ENCODE data around the gene DBET.
"Not testable (repeated sequence)": the region's sequence is repeated elsewhere in the genome, so short reads cannot be mapped to it uniquely, and the experiment has no call there.

The DBET gene

DNA sequence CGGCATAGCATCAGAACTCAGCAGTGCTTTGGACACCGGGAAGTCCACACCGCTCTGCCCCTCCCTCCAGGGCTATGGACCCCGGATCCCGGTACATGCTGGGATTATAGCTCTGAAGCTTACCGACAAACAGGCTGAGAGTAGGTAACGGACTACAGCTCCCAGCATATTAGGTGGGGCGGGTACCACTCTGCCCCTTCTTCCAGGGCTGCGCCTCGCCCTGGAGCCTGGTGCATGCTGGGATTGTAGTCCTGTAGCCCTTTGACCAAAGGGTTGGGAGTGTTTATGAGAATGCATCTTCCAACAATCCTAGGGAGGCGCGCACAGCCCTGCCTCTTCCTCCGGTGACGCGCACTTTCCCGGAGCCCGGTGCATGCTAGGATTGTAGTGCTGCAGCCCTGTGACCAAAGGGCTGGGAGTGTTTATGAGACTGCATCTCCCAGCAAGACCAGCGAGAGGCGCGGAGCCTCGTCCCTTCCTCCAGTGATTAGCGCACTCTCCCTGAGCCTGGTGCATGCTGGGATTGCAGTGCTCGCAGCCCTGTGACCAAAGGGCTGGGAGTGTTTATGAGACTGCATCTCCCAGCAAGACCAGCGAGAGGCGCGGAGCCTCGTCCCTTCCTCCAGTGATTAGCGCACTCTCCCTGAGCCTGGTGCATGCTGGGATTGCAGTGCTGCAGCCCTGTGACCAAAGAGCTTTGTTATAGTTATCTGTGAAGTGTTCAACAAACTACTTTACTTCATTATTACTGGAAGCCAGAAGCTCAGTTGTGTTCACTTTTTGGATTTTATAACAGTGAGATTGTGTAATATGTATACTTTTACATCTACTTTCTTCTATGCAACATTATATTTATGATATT lies 14.7 kb upstream of the DBET start:
- not testable (repeated sequence) for DNase-seq (ENCODE audit: low spot score)

DNA sequence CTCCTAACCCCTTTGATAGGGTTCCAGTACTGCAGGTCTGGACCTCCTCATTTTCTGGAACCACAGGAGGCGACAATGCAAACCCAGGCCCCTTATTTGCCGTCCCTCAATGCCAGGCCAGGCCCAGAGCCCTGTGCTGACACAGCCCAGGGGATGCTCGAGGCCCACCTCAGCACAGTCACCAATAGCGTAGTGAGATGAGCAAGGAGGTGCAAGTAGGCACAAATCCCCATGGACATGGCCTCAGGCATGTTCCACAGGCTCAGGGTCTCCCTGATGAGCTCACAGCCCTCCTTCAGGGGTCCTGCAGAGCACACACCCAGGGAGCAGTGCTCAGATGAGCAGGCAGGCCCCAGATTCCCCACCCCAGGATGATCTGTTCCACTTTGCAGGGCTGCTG lies 5.3 kb upstream of the DBET start:
- not testable (repeated sequence) for DNase-seq (ENCODE audit: low spot score)

DNA sequence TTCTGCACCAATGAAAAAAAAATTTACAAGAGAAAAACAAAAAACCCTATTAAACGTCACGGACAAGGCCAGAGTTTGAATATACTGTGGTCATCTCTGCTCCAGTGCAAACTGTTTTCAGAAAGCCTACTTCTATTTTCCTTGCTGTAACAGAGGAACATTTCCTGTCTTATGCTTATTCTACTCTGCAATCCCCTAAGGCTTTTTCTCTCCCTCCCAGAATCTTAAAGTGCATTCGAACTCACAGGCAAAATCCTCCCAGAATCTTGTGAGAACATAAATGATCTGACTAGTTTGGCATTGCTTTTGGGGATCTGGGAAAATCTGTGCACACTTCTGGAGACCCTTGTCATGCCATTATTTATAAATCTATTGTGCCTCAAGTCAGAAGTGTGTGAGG lies 503 bp downstream of the DBET start:
- DNase-seq (ENCODE audit: low spot score), result not testable (repeated sequence)

DNA sequence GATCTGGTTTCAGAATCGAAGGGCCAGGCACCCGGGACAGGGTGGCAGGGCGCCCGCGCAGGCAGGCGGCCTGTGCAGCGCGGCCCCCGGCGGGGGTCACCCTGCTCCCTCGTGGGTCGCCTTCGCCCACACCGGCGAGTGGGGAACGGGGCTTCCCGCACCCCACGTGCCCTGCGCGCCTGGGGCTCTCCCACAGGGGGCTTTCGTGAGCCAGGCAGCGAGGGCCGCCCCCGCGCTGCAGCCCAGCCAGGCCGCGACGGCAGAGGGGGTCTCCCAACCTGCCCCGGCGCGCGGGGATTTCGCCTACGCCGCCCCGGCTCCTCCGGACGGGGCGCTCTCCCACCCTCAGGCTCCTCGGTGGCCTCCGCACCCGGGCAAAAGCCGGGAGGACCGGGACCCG lies 4.0 kb downstream of the DBET start:
- not testable (repeated sequence) for DNase-seq (ENCODE audit: low spot score)

DNA sequence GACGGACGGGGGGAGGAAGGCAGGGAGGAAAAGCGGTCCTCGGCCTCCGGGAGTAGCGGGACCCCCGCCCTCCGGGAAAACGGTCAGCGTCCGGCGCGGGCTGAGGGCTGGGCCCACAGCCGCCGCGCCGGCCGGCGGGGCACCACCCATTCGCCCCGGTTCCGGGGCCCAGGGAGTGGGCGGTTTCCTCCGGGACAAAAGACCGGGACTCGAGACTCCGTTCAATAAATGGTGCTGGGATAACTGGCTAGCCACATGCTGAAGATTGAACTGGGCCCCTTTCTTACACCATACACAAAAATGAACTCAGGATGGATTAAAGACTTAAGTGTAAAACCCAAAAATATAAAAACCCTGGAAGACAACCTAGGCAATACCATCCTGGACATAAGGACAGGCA lies 28.8 kb downstream of the DBET start:
- DNase-seq (ENCODE audit: low spot score), result not testable (repeated sequence)

DNA sequence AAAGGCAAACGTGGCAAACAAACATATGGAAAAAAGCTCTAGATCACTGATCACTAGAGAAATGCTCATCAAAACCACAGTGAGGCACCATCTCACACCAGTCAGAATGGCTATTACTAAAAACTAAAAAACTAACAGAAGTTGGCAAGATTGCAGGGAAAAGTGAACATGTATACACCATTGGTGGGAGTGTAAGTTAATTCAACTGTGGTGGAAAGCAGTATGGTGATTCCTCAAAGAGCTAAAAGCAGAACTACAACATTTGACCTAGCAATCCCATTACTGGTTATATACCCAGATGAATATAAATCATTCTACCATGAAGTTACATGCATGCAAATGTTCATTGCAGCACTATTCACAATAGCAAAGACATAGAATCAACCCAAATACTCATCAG lies 29.7 kb downstream of the DBET start:
- not testable (repeated sequence) for DNase-seq (ENCODE audit: low spot score)

DNA sequence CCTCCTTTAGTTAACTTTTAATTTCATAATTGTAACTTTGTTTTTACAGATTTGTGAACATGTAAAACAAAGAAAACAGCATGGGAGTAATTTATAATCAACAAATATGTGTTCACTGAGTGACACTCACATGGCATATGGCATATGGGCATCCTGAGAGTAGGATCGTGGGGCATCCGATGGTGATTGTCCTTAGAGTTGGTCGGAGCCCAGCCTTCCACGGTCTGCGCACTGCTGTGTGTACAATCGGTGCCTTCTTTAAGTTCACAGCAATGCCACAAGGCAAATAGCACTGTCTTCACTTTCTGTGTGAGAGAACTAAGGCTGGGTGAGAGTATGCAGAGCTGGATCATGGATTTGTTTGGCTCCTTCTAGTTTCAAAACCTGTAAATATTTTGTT lies 31.0 kb downstream of the DBET start:
- not testable (repeated sequence) for DNase-seq (ENCODE audit: low spot score)

DNA sequence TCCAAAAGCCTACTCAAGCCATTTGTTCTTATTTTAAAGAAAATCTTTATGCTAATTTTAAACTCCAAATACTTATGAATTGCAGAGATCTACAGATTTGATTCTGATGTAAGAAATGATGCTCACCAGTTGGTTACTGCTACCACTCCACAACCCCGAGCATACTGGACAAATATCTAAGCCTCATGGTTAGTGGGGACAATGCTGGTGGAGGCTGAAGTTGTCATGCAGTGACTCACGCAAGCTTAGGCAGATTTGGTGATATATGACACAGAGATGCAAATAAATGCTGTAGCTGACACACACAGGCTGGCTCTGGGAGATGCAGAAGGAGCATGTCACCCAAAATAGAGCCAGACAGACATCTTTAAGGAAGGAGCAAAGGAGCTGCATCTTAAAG lies 35.3 kb downstream of the DBET start:
- DNase-seq (ENCODE audit: low spot score), result not testable (repeated sequence)

DNA sequence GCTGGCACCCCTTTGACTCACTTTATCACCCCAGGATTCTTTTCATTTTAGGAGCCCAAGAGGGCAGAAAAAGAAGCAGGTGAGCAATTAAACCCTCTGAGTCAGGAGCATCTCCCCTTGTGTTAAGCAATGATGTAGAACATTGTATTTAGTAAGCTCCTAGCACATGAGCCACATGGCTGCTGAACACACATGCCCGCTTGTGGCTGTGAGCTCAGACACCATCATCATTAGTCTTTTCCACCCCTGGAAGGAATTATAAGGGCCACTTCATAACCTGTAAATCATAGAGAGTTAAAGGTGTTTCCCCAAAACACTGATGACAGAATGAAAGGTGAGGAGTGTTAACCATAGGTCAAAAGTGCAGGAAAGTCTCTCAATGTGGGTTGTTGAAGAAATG lies 37.2 kb downstream of the DBET start:
- not testable (repeated sequence) for DNase-seq (ENCODE audit: low spot score)

DNA sequence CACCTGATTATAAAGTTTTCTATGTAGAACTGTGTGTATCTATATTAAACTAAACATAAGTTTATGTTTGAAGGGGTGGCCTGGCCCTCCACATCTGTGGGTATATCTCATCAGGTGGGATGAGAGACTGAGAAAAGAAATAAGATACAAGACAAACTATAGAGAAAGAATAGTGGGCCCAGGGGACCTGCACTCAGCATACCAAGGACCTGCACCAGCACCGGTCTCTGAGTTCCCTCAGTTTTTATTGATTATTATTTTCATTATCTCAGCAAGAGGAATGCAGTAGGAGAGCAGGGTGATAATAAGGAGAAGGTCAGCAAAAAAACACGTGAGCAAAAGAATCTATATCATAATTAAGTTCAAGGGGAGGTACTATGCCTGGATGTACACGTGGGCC lies 41.9 kb downstream of the DBET start:
- DNase-seq (ENCODE audit: low spot score), result not testable (repeated sequence)

DNA sequence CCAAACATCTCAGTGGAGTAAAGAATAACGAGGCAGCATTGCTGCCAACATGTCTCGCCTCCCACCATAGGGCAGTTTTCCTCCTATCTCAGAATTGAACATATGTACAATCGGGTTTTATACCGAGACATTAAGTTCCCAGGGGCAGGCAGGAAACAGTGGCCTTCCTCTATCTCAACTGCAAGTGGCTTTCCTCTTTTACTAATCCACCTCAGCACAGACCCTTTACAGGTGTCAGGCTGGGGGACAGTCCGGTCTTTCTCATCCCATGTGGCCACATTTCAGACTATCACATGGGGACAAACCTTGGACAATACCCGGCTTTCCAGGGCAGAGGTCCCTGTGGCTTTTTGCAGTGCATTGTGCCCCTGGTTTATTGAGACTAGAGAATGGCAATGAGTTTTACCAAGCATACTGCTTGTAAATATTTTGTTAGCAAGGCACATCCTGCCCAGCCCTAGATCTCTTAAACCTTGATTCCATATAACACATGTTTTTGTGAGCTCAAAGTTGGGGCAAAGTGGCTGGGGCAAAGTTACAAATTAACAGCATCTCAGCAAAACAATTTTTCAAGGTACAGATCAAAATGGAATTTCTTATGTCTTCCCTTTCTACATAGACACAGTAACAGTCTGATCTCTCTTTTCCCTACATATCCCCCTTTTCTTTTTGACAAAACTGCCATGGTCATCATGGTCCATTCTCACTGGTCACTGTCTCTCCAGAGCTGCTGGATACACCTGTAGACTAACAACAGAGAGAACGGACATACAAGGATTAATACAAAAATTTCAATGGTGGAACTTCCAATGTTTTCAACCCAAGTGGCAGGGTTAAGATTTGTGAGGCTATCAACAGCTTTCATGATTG lies 42.5 kb downstream of the DBET start:
- DNase-seq (ENCODE audit: low spot score), result not testable (repeated sequence)

DNA sequence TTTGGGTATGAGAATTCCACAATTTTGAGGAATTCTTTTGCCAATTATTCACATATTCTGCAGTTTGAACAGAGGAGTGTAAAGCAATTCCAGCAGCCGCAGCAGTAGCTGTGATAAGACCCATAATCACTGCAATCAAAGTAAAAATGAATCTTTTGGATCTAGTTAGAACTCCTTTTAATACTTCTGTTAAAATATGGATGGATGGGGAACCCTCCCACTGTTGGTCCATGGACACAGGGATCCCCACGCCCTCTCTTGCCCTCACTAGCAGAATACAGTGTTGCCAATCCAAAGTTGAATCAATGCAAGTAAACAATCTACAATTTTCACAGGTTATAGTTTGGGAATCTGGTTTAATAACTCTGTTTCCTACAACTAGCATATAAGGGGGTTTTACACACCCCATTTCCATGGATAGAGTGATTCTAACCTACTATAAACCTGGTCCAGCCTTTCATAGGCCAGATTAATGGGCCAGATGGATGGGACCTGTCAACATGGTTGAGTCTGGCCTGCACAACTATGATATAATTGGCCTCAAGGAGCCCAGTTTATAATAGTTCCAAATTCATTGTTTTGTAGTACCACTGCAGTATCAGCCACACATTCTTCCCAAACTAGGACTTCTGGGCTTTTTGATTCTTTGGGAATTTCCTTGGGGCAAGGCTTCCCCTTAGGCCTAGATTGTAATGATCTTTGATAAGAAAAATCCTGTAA lies 43.6 kb downstream of the DBET start:
- DNase-seq (ENCODE audit: low spot score), result not testable (repeated sequence)

DNA sequence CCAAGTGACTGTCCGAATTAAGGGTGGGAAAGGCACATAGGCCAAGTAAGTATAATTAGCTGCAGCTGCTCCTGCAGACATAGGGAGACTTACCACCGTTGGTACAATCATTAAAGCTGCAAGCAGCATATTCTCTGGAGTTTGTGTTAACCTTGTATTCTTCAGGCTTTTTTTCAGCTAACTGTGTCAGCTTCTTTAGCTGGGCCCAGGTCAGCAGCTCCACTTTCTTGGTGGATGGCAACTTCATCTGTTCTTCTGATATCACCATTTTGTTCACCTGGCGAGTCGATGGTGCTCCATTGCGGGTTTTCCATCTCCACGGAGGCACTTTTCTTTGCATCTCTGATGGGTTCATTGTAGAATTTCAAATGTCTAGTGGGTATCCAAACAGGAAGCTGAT lies 44.5 kb downstream of the DBET start:
- not testable (repeated sequence) for DNase-seq (ENCODE audit: low spot score)

DNA sequence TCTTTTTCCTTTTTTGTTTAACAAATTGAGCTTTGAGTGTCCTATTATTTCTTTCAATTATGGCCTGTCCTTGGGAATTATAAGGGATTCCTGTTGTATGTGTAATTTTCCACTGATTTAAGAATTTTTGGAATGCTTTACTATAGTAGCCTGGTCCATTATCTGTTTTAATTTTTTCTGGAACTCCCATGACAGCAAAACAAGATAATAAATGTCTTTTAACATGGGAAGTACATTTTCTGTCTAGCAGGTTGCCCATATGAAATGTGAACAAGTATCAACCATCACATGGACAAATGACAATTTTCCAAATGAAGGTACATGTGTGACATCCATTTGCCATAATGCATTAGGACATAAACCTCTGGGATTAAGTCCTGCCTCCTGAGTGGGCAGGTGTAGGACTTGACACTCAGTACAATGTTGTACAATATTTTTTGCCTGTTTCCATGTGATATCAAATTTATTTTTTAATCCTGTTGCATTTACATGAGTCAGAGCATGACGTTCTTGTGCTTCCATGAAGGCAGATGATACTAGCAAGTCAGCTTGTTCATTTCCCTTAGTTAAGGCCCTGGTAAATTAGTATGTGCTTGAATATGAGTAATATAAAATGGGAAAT lies 45.2 kb downstream of the DBET start:
- not testable (repeated sequence) for DNase-seq (ENCODE audit: low spot score)

DNA sequence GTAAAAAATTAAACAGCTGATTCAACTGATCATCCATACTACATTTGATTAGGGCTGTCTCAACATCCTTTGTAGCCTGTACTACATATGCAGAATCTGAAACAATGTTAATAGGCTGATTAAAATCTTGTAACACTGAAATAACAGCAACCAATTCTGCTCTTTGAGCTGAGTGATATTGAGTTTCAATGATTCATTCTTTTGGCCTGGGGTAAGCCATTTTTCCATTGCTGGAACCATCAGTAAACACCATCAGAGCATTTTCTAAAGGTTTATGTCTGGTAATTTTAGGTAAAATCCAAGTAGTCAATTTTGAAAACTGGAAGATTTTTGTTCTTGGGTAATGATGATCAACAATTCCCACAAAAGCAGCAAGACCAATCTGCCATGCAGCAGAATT lies 45.7 kb downstream of the DBET start:
- DNase-seq (ENCODE audit: low spot score), result not testable (repeated sequence)

DNA sequence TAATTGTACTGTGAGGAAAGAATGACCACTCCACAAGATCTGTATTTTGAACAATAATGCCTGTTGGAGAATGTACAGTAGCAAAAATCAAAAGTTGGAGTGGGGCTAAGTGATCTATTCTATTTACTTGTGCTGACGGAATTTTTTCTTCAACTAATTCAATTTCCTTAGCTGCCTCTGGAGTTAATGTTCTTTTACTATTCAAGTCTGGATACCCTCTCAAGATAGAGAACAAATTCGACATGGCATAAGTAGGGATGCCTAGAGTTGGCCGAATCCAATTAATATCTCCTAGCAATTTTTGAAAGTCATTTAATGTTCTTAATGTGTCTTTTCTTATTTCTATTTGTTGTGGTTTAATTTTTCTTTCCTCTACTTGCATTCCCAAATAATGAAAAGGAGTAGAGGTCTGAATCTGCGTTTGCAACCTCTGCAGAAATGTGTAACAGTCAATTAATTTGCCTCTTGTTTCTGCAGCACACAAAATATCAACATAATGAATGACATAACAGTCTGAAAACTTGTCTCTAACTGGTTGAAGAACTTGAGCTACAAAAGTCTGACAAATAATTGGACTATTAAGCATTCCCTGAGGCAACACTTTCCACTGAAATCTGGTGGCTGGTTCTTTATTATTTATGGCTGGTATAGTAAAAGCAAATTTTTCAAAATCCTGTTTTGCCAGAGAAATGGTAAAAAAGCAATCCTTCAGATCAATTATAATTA lies 46.4 kb downstream of the DBET start:
- DNase-seq (ENCODE audit: low spot score), result not testable (repeated sequence)

DNA sequence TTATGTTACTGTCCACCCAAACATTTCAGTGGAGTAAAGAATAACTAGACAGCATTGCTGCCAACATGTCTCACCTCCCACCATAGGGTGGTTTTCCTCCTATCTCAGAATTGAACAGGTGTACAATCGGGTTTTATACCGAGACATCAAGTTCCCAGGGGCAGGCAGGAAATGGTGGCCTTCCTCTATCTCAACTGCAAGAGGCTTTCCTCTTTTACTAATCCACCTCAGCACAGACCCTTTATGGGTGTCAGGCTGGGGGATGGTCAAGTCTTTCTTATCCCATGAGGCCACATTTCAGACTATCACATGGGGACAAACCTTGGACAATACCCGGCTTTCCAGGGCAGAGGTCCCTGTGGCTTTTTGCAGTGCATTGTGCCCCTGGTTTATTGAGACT lies 48.6 kb downstream of the DBET start:
- not testable (repeated sequence) for DNase-seq (ENCODE audit: low spot score)

DNA sequence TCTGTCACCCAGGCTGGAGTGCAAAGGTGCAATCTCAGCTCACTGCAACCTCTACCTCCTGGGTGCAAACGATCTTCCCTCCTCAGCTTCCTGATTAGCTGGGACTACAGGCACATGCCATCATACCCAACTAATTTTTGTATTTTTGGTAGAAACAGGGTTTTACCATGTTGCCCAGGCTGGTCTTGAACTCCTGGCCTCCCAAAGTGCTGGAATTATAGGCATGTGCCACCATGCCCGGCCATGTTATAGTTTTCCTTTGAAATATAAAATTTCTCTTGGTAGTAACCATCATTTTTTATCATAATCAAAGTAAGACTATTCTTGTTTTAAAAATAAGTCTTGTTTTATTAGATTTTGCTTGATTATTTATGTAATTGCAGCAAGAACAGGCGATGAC lies 50.7 kb downstream of the DBET start:
- DNase-seq (ENCODE audit: low spot score), result not testable (repeated sequence)
